Osteoblast (primary cell): Measurements from ENCODE around the gene TUBB1. TPM values are rescaled to one million over a fixed set of nuclear protein-coding genes. Genes with fewer than 3 reads are reported as not detected.
"Not testable (repeated sequence)": the region's sequence is repeated elsewhere in the genome, so short reads cannot be mapped to it uniquely, and the experiment has no call there.

Source experiments
- DNase-seq: peaks from one replicate; pipeline ENCODE4 v3.0.0; 2011; ENCODE audit warnings: low spot score, mixed read lengths; ENCODE audit not compliant: insufficient read length; ENCODE audit errors: missing footprints
- H2AFZ ChIP-seq: 2 replicates; pipeline ENCODE4 v1.6.0; 2011; ENCODE audit warnings: mild to moderate bottlenecking, low read length
- H3K27ac ChIP-seq: 2 replicates; pipeline ENCODE4 v1.5.1; 2011; ENCODE audit warnings: mild to moderate bottlenecking, low read depth, low read length, moderate library complexity
- H3K27me3 ChIP-seq: 2 replicates; pipeline ENCODE4 v1.6.0; 2012; ENCODE audit warnings: mild to moderate bottlenecking, control low read depth, inconsistent platforms, low read length, moderate library complexity; ENCODE audit not compliant: insufficient read depth
- H3K36me3 ChIP-seq: 2 replicates; pipeline ENCODE4 v1.5.1; 2011; ENCODE audit warnings: mild to moderate bottlenecking, low read length, control low read depth, moderate library complexity; ENCODE audit not compliant: insufficient read depth
- H3K4me1 ChIP-seq: 2 replicates; pipeline ENCODE4 v1.5.1; 2011; ENCODE audit warnings: mild to moderate bottlenecking, low read length, control low read depth, moderate library complexity; ENCODE audit not compliant: insufficient read depth
- H3K4me2 ChIP-seq: 2 replicates; pipeline ENCODE4 v1.6.0; 2011; ENCODE audit warnings: mild to moderate bottlenecking, low read length; ENCODE audit not compliant: insufficient read depth
- H3K4me3 ChIP-seq: fragments of 200-600 bp; sonication (generic); 3 replicates; pipeline ENCODE4 v1.5.1; 2012; ENCODE audit warnings: mild to moderate bottlenecking, low read length, inconsistent platforms; ENCODE audit not compliant: insufficient read depth
- H3K79me2 ChIP-seq: 2 replicates; pipeline ENCODE4 v1.6.0; 2012; ENCODE audit warnings: mild to moderate bottlenecking, low read length, control low read depth, inconsistent platforms; ENCODE audit not compliant: insufficient read depth
- H3K9me3 ChIP-seq: 2 replicates; pipeline ENCODE4 v1.5.1; 2011; ENCODE audit warnings: low read depth, low read length, control low read depth
- H4K20me1 ChIP-seq: 2 replicates; pipeline ENCODE4 v1.6.0; 2012; ENCODE audit warnings: mild to moderate bottlenecking, low read length, control low read depth; ENCODE audit not compliant: insufficient read depth
- CTCF ChIP-seq: IDR thresholded peaks from 2 replicates; pipeline ENCODE4 v1.5.1; 2011; ENCODE audit warnings: mild to moderate bottlenecking, low read depth, low read length, moderate library complexity; ENCODE audit errors: extremely low read depth
- total RNA-seq: library from RNA; depleted of rRNA; stranded (reverse); fragments of >200 nt; gene quantifications from 2 replicates; pipeline ENCODE4 v1.2.3, GENCODE V29; 2012

TUBB1 gene
- total RNA-seq, 1 donor: not detected

- H4K20me1 ChIP-seq: peaks cover 14% of the 10 kb centered on the region
- H3K36me3 ChIP-seq: peaks cover 8% of the 10 kb centered on the region
- DNase-seq: no peak
- peak overlapping the region; percentile 70 for H3K4me3 ChIP-seq
- H3K9me3 ChIP-seq: no peaks in the 10 kb centered on the region
- H3K27me3 ChIP-seq: no peaks in the 10 kb centered on the region
- H3K4me2 ChIP-seq: peak overlapping the region; percentile 84
- H3K4me1 ChIP-seq: no peaks in the 10 kb centered on the region
- H3K27ac ChIP-seq: no peak overlapping the region
- H2AFZ ChIP-seq: peak overlapping the region; percentile 71
- TF ChIP-seq CTCF: no peak
- H3K79me2 ChIP-seq: peaks cover 46% of the 10 kb centered on the region
Measured at GRCh38 chr20:58981628-58982364, 37.4 kb upstream of the TUBB1 start.

GRCh38 chr20:58982406-58983114 lies 36.7 kb upstream of the TUBB1 start:
- H3K4me3 ChIP-seq: peak overlapping the region; percentile 70
- no peak overlapping the region for H3K27ac ChIP-seq
- H3K9me3 ChIP-seq: no peaks in the 10 kb centered on the region
- DNase-seq: no peak
- peaks cover 15% of the 10 kb centered on the region for H3K36me3 ChIP-seq
- H3K4me1 ChIP-seq: no peaks in the 10 kb centered on the region
- H3K4me2 ChIP-seq: peak overlapping the region; percentile 84
- peaks cover 16% of the 10 kb centered on the region for H4K20me1 ChIP-seq
- H2AFZ ChIP-seq: no peak overlapping the region
- no peak for TF ChIP-seq CTCF
- no peaks in the 10 kb centered on the region for H3K27me3 ChIP-seq
- H3K79me2 ChIP-seq: peaks cover 50% of the 10 kb centered on the region

GRCh38 chr20:58983115-58983468 lies 36.1 kb upstream of the TUBB1 start:
- H2AFZ ChIP-seq, H3K4me3 ChIP-seq, H3K27me3 ChIP-seq, H3K4me2 ChIP-seq, H3K9me3 ChIP-seq, H3K4me1 ChIP-seq, DNase-seq, H3K27ac ChIP-seq: not testable (repeated sequence)
- H4K20me1 ChIP-seq: peaks cover 16% of the 10 kb centered on the region
- peaks cover 50% of the 10 kb centered on the region for H3K79me2 ChIP-seq
- H3K36me3 ChIP-seq: peaks cover 21% of the 10 kb centered on the region

- Histone ChIP-seq H2AFZ (no peak overlapping the region), H3K4me1 (no peaks in the 10 kb centered on the region), H3K27ac (no peak overlapping the region), H3K9me3 (no peaks in the 10 kb centered on the region), H3K4me3 (no peak overlapping the region), H3K79me2 (peaks cover 50% of the 10 kb centered on the region), H3K36me3 (peaks cover 37% of the 10 kb centered on the region), H3K27me3 (no peaks in the 10 kb centered on the region), H3K4me2 (no peak overlapping the region), H4K20me1 (peaks cover 16% of the 10 kb centered on the region)
- DNase-seq: no peak
- TF ChIP-seq CTCF: no peak
Measured at GRCh38 chr20:58984691-58985090, 34.5 kb upstream of the TUBB1 start.
